ENCODE results near the gene TXNL4A.

Gene TXNL4A

DNA sequence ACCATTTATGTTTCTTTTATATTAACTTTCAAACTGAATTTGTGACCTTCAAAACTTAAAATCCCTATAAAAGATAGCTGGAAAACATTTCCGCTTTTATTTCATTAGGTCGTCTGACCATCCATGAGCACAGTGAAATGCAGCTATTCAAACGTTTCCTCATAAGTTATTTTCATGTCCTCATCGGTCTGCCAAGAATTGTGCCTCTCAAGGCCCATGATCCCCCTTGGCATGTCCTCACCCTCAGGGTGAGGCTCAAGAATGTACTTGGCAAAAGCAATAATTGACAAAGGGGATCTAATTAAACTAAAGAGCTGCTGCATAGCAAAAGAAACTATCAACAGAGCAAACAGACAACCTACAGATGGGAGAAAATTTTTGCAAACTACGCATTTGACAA lies 49.3 kb downstream of the TXNL4A start:
- WGBS: 94% methylated on average over 5 of the region's 5 CpGs

DNA sequence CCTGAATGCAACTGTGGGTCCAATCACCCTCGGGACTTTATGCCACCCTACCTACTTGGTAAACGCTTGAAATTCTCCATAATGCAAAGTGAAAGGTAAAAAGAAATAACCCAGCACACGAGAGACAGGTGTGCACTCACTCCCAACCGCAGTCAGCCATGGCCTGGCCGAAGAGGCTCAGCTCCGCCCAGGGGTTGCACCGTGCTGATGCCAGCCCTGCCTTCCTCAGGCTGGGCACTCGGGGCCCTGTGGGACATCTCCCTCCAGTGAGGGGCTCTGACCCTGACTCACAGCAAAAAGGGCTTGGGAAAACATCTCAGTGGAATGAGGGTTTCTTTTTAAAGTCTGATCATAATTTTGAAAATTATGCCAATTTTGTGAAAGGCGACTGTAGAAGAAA lies 50.2 kb downstream of the TXNL4A start:
- Histone ChIP-seq H3K9ac (ENCODE audit: low read depth, low read length) (no peak overlapping the region), H3K36me3 (ENCODE audit: insufficient read depth, low read length) (peaks cover 6% of the 10 kb centered on the region; the same call in 1 of the 2 replicates), H3K27me3 (ENCODE audit: insufficient read depth, low read length) (no peaks in the 10 kb centered on the region), H3K4me1 (ENCODE audit: insufficient read depth, low read length) (no peaks in the 10 kb centered on the region), H3K4me3 (ENCODE audit: low read length) (no peak overlapping the region), H3K27ac (ENCODE audit: low read depth, low read length) (no peak overlapping the region), H3K9me3 (ENCODE audit: insufficient read depth, low read depth, low read length) (0 out of 2 replicates have a peak, but pooled peaks cover 1% of the 10 kb centered on the region)
- 95% methylated on average over 9 of the region's 9 CpGs for WGBS

More for the DNA sequence above, 49.3 kb downstream of the TXNL4A start:
- Histone ChIP-seq H3K27ac (ENCODE audit: low read depth, low read length) (no peak overlapping the region), H3K9me3 (ENCODE audit: insufficient read depth, low read depth, low read length) (no peaks in the 10 kb centered on the region), H3K36me3 (ENCODE audit: insufficient read depth, low read length) (peaks cover 6% of the 10 kb centered on the region; the same call in 1 of the 2 replicates), H3K27me3 (ENCODE audit: insufficient read depth, low read length) (no peaks in the 10 kb centered on the region), H3K9ac (ENCODE audit: low read depth, low read length) (no peak overlapping the region), H3K4me3 (ENCODE audit: low read length) (no peak overlapping the region), H3K4me1 (ENCODE audit: insufficient read depth, low read length) (no peaks in the 10 kb centered on the region)

- H3K4me3 ChIP-seq (ENCODE audit: low read length): no peak overlapping the region
- WGBS: 93% methylated on average over 25 of the region's 25 CpGs
- no peaks in the 10 kb centered on the region for H3K27me3 ChIP-seq (ENCODE audit: insufficient read depth, low read length)
- H3K9me3 ChIP-seq (ENCODE audit: insufficient read depth, low read depth, low read length): peaks cover 9% of the 10 kb centered on the region; the same call in 1 of the 2 replicates
- H3K4me1 ChIP-seq (ENCODE audit: insufficient read depth, low read length): no peaks in the 10 kb centered on the region
- peaks cover 2% of the 10 kb centered on the region; the same call in 1 of the 2 replicates for H3K36me3 ChIP-seq (ENCODE audit: insufficient read depth, low read length)
- H3K9ac ChIP-seq (ENCODE audit: low read depth, low read length): no peak overlapping the region
- H3K27ac ChIP-seq (ENCODE audit: low read depth, low read length): no peak overlapping the region
These were observed 51.1 kb downstream of the TXNL4A start for GRCh38 chr18:79937103-79937860.

DNA sequence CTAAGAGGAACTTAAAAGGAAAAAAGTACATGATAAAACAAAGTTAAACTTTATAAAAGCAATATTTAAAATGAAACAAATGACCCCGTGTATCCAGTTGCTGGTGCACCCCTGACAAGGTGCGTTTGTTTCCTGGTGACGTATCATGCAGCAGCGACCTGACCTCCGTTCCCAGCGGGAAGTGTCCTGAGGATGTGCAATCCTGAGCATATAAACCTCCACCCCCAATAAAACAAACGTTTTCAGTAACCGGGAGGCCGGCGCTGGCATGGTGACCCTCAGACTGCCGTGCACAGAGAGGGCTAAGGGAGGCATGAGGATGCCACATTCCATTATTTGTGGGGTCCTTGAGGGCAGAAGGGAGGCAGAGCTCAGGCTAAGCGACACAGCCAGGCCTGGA lies 51.7 kb downstream of the TXNL4A start:
- Histone ChIP-seq H3K27ac (ENCODE audit: low read depth, low read length) (no peak overlapping the region), H3K9me3 (ENCODE audit: insufficient read depth, low read depth, low read length) (peaks cover 9% of the 10 kb centered on the region; the same call in 1 of the 2 replicates), H3K4me1 (ENCODE audit: insufficient read depth, low read length) (no peaks in the 10 kb centered on the region), H3K27me3 (ENCODE audit: insufficient read depth, low read length) (no peaks in the 10 kb centered on the region), H3K4me3 (ENCODE audit: low read length) (no peak overlapping the region), H3K36me3 (ENCODE audit: insufficient read depth, low read length) (peaks cover 2% of the 10 kb centered on the region; the same call in 1 of the 2 replicates), H3K9ac (ENCODE audit: low read depth, low read length) (no peak overlapping the region)
- WGBS: 95% methylated on average over 12 of the region's 12 CpGs

DNA sequence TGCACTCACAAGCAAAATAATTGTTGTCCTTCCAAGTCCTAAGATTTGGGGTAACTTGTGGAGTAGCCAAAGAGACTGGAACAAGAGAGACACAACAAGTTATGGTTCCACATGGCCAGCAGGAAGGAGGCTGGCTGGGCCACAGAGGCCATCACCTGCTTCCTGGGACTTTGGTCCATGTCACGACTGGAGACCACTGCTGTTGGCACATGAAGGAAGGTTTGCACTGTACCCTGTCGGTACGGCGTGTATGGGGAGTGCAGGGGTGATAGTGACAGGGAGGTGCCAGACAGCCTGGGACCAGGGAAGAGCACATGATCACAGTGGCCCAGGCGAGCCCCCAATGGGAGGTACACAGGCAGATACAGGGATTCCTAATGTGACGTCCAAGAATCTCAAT lies 52.4 kb downstream of the TXNL4A start:
- Histone ChIP-seq H3K9ac (ENCODE audit: low read depth, low read length) (no peak overlapping the region), H3K4me3 (ENCODE audit: low read length) (no peak overlapping the region), H3K36me3 (ENCODE audit: insufficient read depth, low read length) (peaks cover 2% of the 10 kb centered on the region; the same call in 1 of the 2 replicates), H3K27me3 (ENCODE audit: insufficient read depth, low read length) (no peaks in the 10 kb centered on the region), H3K4me1 (ENCODE audit: insufficient read depth, low read length) (no peaks in the 10 kb centered on the region), H3K9me3 (ENCODE audit: insufficient read depth, low read depth, low read length) (peaks cover 16% of the 10 kb centered on the region), H3K27ac (ENCODE audit: low read depth, low read length) (no peak overlapping the region)
- 94% methylated on average over 6 of the region's 6 CpGs for WGBS

GRCh38 chr18:79935499-79935898 lies 52.9 kb downstream of the TXNL4A start:
- WGBS: 88% methylated on average over 3 of the region's 3 CpGs
- Histone ChIP-seq H3K4me3 (ENCODE audit: low read length) (no peak overlapping the region), H3K27ac (ENCODE audit: low read depth, low read length) (no peak overlapping the region), H3K9ac (ENCODE audit: low read depth, low read length) (no peak overlapping the region), H3K27me3 (ENCODE audit: insufficient read depth, low read length) (no peaks in the 10 kb centered on the region), H3K4me1 (ENCODE audit: insufficient read depth, low read length) (no peaks in the 10 kb centered on the region), H3K9me3 (ENCODE audit: insufficient read depth, low read depth, low read length) (peaks cover 20% of the 10 kb centered on the region), H3K36me3 (ENCODE audit: insufficient read depth, low read length) (peaks cover 3% of the 10 kb centered on the region; the same call in 1 of the 2 replicates)

GRCh38 chr18:79935098-79935480 lies 53.3 kb downstream of the TXNL4A start:
- Histone ChIP-seq H3K9ac (ENCODE audit: low read depth, low read length) (no peak overlapping the region), H3K9me3 (ENCODE audit: insufficient read depth, low read depth, low read length) (peaks cover 24% of the 10 kb centered on the region), H3K36me3 (ENCODE audit: insufficient read depth, low read length) (peaks cover 6% of the 10 kb centered on the region; the same call in 1 of the 2 replicates), H3K27me3 (ENCODE audit: insufficient read depth, low read length) (no peaks in the 10 kb centered on the region), H3K4me3 (ENCODE audit: low read length) (no peak overlapping the region), H3K27ac (ENCODE audit: low read depth, low read length) (no peak overlapping the region), H3K4me1 (ENCODE audit: insufficient read depth, low read length) (no peaks in the 10 kb centered on the region)
- WGBS: 92% methylated on average over 5 of the region's 5 CpGs

DNA sequence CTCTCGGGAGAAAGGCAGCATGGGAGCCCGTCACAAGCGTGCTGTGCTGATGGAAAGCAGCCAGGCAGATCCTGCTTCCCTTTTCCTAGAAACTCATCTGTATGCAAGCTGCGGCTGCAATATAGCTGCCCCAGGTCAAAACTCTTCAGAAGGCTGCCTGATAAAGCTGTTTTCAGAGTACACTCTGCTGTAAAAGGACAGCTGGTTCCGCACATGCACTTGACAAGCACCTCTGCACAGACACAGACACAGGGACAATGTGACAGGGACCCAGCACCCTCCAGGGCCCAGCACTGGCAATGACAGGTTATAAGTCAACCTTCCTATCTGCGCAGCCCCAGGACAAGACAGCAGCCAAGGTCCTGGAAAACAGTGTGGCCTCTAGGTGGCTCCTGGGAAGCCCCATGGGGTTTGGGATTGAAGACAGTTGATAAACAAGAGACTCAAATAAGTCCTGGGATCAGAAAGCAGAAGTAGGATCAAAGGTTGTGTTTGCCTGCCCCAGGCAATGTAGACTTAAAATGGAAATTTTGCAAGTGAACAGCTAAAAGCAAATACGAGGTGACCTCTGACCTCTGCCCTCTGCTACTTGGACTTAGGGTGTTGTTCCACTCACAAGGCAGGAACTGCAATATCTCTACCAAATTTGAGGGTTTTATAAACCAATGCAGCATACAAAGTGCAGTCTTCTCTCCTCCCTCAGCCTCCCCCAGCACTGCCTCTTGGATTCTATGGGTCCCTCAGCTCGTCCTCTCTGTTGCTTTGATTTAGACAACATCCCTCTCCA lies 53.9 kb downstream of the TXNL4A start:
- no peak overlapping the region for H3K27ac ChIP-seq (ENCODE audit: low read depth, low read length)
- H3K36me3 ChIP-seq (ENCODE audit: insufficient read depth, low read length): peaks cover 11% of the 10 kb centered on the region; the same call in 1 of the 2 replicates

GRCh38 chr18:79933765-79934164 lies 54.6 kb downstream of the TXNL4A start:
- H3K27ac ChIP-seq (ENCODE audit: low read depth, low read length): no peak overlapping the region
- 67% methylated on average over 10 of the region's 10 CpGs for WGBS
- H3K4me1 ChIP-seq (ENCODE audit: insufficient read depth, low read length): no peaks in the 10 kb centered on the region
- H3K27me3 ChIP-seq (ENCODE audit: insufficient read depth, low read length): no peaks in the 10 kb centered on the region
- peaks cover 35% of the 10 kb centered on the region for H3K9me3 ChIP-seq (ENCODE audit: insufficient read depth, low read depth, low read length)
- H3K36me3 ChIP-seq (ENCODE audit: insufficient read depth, low read length): peaks cover 12% of the 10 kb centered on the region; the same call in 1 of the 2 replicates
- no peak overlapping the region for H3K4me3 ChIP-seq (ENCODE audit: low read length)
- H3K9ac ChIP-seq (ENCODE audit: low read depth, low read length): no peak overlapping the region

More for the DNA sequence above, 53.9 kb downstream of the TXNL4A start:
- Histone ChIP-seq H3K4me3 (ENCODE audit: low read length) (no peak overlapping the region), H3K9me3 (ENCODE audit: insufficient read depth, low read depth, low read length) (peaks cover 30% of the 10 kb centered on the region), H3K27me3 (ENCODE audit: insufficient read depth, low read length) (no peaks in the 10 kb centered on the region), H3K9ac (ENCODE audit: low read depth, low read length) (no peak overlapping the region), H3K4me1 (ENCODE audit: insufficient read depth, low read length) (no peaks in the 10 kb centered on the region)
- 88% methylated on average over 8 of the region's 8 CpGs for WGBS

DNA sequence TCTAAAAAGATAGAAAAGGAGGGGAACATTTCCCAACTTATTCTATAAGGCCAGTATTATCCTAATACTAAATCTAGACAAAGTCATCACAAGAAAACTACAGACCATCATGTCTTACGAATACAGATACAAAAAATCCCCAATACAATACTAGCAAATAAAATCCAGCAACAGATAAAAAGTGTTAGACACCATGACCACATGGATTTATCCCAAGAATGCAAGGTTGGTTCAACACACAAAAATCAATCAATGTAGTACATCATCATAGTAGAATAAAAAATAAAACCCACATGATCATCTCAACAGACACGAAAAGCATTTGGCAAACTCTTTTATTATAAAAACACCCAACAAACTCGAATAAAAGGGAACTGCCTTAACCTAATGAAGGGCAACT lies 55.5 kb downstream of the TXNL4A start:
- peaks cover 35% of the 10 kb centered on the region for H3K9me3 ChIP-seq (ENCODE audit: insufficient read depth, low read depth, low read length)
- H3K4me3 ChIP-seq (ENCODE audit: low read length): no peak overlapping the region
- no peak overlapping the region for H3K27ac ChIP-seq (ENCODE audit: low read depth, low read length)
- 88% methylated on average over 3 of the region's 3 CpGs for WGBS
- H3K36me3 ChIP-seq (ENCODE audit: insufficient read depth, low read length): peaks cover 12% of the 10 kb centered on the region; the same call in 1 of the 2 replicates
- no peaks in the 10 kb centered on the region for H3K4me1 ChIP-seq (ENCODE audit: insufficient read depth, low read length)
- H3K9ac ChIP-seq (ENCODE audit: low read depth, low read length): no peak overlapping the region
- H3K27me3 ChIP-seq (ENCODE audit: insufficient read depth, low read length): no peaks in the 10 kb centered on the region

- peaks cover 5% of the 10 kb centered on the region; the same call in 1 of the 2 replicates for H3K4me1 ChIP-seq (ENCODE audit: insufficient read depth, low read length)
- WGBS: 88% methylated on average over 2 of the region's 2 CpGs
- no peak overlapping the region for H3K4me3 ChIP-seq (ENCODE audit: low read length)
- peaks cover 12% of the 10 kb centered on the region; the same call in 1 of the 2 replicates for H3K36me3 ChIP-seq (ENCODE audit: insufficient read depth, low read length)
- no peak overlapping the region for H3K9ac ChIP-seq (ENCODE audit: low read depth, low read length)
- H3K27ac ChIP-seq (ENCODE audit: low read depth, low read length): no peak overlapping the region
- H3K9me3 ChIP-seq (ENCODE audit: insufficient read depth, low read depth, low read length): peaks cover 35% of the 10 kb centered on the region
- H3K27me3 ChIP-seq (ENCODE audit: insufficient read depth, low read length): no peaks in the 10 kb centered on the region
These were observed 56.9 kb downstream of the TXNL4A start for GRCh38 chr18:79931475-79931874.

Measured in HUES64 (cell line).